Activated CD8-positive, alpha-beta memory T cell treated with anti-CD3 and anti-CD28 coated beads, Interleukin-2, amount 50 U/mL, for 1 hour (primary cell): Measurements from ENCODE around the gene SKP1.

Source experiments
- DNase-seq: peaks from one replicate; pipeline ENCODE4 v3.0.0-alpha.2; 2020; ENCODE audit errors: extremely low read depth

Gene SKP1

DNA sequence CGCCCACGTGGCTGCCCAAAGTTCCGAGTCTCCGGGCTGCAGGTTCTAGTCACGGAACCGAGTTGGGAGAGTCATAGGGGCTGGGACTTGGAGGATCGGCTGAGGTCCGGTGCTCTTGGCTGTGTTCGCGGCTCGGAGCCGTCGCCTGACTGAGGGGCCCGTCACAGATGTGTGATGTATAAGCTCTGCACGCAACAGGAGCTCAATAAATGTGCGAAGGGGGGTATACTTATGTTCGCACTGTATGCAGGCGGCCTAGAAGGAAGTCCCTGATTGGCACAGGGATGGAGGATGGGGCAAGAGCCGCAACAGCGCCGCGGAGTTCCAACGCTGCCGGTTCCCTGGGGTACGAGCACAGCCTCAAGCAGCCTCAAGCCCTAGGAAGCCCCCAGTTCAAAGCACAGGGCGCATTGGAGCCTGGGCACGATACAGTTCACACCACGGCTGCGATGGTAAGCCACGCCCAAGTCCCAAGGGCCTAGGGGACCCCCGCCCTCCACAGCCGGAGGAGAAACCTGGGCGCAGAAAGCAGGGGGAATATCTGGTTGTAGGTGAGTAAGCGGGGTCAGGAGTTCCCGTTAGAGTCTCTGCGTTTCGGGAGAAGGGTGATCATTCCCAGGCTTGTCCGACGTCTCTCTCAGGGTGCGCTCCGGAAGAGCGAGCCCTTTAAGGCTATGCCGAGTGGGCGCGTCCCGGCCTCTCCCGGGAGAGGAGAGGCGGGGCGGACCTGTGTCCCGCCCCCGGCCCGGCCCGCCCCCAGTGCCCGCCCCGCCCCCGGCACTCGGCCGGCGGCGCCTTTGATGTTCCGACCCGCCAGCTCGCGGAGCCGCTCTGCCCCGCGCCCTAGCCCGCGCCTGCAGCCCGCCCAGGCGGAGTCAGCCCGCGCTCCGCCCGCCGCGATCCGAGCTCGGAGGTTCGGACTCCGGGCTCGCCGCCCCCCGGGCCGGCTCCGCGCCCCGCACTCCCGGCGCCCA, 62.6 kb downstream of the SKP1 start, which contains the start of gene TCF7:
TSS of gene TCF7 (plus strand) at position 780 of the 974 bp plus-strand sequence. CDS start 226 bp downstream, outside the sequence.
- DNase-seq: no peak

DNA sequence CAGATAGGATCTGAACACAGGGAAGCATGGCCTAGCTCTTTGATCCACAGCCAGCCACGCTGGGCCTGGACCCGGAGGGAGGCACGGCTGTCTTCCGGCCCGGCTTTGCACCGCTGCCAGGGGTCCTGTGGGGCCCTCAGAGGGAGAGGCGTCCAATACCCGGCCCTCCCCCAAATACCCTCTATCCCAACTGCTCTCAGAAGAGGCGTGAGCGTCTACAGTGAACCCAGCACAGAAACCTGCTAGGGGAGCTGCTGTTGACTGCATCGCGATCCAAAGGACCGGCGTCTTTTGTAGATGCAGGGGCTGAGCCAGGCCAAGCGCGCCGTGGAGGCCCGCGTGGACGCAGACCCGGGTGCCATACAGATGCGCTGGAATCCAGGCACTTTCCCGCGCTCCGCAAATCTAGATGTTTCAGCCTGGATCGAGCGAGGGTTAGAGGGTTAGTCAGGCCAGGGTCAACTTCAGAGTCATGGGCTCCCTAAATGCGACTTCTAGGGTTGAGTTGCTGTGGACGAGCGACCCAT, 63.3 kb downstream of the SKP1 start:
- DNase-seq: no peak

DNA sequence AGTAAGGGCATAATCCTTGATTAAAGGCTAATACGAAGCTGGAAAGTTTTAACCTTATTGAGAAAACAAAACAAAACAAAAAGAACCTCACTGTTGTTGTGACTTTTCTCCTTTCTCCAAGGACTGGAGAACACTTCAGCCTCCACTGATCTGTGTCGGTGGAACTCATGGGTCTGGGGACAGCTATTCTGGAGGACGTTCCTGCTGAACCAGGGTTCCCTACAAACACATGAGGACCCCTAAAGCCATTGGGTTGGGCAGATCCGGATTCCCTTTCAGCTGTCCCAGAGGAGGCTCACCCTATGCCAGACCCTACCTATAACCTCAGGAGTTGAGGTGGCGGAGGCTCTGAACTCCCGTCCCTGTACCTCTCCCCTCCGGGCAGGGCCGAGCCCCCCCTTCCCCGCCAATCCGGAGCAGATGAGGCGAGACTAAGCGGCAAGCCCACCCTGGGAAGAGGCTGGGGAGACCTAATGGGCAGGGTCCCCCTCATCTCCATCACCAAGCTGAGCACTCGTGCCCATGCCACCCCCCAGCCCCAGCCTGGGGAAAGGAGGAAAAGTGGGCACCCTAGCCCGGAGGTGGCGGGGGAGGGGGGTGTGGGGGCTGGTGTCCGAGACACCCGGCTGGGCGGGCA, 63.9 kb downstream of the SKP1 start:
- DNase-seq: no peak

DNA sequence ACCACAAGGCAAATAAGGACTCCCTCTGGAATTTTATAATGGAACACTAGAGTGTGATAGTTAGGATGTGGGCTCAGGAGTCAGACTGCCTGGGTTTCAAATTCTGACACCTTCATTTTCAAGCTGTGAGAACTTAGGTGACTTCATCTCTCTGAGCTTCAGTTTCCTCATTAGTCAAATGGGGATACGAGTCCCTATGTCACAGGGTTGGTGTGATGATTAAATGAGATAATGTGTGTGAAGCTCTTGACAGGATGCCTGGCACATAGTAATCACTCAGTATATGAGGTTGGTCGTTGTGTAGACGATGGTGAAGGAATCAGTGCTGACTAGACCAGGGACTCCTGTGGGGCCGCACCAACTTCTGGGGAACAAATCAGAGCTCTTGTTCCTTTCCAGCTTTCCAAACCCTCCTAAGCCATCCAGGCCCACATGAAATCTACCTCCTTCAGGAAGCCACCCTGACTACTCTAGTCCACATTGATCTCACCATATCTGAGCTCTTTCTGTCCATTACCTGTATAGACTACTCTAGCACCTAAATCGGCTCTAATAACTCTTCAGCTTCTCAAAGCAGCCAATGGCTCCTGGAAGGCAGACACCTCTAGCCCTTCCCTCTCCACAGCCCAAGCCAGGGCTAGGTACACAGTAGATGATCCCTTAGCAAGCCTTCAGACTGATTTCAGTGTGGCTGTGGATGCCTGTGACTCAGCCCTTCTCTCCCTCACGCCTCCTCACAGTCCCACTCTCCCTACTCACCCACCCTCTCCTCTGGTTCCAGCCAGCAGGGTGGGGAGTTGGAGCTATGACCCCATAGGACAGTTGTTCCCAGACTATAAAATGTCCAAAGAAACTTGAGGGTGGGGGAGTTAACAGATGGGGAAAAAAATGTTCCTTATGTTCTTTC, 64.8 kb downstream of the SKP1 start:
- no peak for DNase-seq

DNA sequence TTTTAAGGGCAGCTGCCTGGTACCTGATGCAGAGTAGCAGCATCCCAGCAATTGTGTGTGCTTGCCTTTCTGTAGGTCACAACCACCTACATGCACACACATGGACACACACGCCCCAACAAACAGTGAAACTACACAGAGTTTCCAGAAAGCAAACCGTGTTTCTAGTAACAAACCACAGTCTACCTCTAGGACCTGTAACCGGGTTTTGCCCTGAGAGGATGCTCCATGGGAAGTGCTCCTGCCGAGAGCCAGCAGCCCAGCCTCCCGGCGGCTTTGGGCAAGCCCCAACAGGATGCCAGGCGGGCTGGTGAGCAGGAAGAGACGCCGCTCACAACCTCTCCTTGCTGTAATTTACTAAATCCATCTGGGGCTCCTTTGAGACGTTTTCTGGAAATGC, 66.4 kb downstream of the SKP1 start:
- no peak for DNase-seq

DNA sequence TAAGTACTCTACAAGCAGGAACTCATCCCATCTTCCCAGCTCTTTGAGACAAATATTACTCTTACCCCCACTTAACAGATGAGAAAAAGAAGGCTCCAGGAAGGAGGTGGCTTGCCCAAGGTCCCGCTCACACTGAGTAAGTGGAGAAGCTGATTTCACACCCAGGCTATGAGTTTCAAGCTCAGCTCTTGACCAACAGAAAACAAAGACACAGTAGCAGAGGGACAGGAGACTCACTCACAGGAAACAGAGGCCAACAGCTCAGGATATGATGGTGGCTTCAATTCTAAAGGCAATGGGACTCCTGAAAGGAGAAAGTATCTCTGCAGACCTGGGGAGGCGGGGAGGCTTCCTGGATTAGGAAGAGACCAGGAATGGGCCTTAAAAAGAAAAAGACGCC, 69.0 kb downstream of the SKP1 start:
- no peak for DNase-seq

DNA sequence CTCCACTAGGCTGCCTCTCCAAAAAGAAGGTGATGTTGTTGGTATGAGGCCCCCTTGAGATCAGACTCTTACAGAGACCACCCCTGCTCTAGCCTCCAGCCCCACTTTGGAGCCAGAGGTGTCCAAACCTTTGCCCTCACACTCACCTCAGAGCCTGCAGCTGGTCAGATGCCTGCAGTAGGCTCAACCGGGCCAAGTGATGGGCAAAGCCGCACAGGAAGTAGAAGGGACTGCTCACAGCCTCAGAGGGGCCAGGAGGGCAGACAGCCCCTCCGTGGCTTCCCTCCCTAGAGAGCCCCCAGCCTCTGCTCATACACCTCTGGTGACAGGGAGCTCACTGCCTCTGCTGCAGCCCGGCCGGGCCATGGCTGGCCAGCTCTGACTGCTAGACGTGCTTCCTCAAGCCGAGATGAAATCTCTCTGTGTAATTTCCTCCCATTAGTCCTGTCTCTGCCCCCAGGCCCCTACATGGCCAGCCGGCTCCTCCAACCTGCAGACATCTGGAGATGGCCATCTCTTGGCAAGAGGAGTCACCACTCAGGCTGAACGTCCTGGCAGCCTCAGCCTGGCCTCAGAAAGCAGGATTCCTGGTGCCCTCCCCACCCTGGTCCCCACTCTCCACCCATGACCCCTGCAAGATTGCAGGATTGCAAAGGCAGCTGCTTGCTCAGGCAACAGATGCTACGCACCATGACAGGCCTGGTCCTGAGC, 69.6 kb downstream of the SKP1 start:
- DNase-seq: no peak

DNA sequence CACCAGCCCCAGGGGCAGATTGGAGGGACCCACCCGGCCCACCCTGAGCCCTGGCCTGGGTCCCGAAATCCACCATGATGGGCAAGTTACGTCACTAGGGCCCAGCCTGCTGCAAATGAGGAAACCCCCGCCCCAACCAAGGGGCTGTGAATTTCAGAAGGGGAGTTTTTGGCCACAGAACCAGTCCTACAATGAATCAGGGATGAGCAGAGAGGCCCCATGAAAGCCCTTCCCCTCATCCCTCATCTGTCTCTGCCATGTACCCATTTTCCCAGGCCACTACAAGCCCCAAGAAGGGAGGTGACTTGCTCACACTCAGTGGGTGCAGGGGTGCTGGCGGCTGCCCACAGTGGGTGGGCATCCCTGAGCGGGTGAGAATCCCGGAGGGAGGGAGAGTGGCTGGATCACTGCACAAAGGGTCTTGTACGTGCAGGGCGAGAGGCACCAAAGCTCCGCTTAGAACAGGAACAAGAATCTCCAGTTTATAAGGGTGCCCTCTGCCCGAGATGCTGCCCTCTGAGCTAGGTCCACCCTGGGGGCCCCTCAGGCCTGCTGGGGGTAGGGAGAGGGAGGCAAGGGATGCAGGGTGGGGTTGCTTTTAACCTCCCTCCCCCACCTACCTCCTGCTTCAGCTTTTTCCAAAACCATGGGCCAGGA, 72.6 kb downstream of the SKP1 start:
- no peak for DNase-seq

DNA sequence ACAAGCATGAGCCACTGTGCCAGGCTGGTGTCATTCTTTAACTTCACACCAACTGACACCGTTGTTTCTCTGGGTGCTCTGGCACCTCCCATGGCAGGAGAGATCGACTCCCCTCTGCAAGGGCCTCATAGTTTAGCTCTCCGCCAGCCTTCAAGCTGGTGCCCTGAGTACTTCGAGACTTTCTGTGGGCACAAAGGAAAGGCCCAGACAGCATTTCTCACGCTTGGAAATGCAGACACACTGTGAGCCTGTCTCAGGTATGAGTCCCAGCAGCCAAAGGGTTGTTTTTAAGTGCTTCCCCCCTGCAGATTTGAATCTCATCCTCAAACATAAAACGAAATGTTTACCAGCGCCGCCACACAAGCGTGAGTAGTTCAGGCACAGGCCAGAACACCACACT, 73.4 kb downstream of the SKP1 start:
- no peak for DNase-seq

DNA sequence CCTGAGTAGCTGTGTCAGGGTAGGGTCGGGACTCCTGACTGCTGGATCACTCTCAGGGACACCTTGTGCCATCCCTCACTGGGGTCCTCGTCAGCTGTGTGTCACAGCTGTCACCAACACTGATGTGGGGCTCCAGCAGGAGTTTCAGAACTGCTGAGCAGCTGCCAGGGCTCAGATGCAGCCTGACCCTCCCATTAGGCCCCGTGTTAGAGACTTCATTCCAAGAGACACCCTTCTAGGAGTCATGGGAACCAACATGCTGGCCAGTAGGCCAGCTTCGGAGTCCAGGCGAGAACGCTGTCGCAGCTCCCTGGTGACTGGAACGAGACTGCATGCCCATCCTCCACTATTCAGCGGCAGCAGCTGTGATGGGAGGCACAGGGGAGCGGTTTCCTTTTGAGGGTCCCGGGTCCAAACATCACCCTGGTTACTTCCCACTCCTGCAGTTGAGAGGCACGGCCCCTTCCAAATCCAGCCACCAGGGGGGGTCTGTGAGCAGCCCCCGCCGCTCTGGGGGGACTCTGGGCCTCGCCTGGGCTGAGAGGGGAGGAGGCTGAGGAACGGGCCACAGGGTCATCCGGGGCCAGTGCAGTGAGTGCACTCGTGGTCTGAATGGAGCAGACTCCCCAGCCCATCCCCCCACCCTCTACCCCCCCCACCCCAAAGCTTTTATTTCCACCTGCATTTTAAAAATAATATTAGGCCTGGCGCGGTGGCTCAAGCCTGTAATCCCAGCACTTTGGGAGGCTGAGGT, 74.9 kb downstream of the SKP1 start:
- DNase-seq: no peak

DNA sequence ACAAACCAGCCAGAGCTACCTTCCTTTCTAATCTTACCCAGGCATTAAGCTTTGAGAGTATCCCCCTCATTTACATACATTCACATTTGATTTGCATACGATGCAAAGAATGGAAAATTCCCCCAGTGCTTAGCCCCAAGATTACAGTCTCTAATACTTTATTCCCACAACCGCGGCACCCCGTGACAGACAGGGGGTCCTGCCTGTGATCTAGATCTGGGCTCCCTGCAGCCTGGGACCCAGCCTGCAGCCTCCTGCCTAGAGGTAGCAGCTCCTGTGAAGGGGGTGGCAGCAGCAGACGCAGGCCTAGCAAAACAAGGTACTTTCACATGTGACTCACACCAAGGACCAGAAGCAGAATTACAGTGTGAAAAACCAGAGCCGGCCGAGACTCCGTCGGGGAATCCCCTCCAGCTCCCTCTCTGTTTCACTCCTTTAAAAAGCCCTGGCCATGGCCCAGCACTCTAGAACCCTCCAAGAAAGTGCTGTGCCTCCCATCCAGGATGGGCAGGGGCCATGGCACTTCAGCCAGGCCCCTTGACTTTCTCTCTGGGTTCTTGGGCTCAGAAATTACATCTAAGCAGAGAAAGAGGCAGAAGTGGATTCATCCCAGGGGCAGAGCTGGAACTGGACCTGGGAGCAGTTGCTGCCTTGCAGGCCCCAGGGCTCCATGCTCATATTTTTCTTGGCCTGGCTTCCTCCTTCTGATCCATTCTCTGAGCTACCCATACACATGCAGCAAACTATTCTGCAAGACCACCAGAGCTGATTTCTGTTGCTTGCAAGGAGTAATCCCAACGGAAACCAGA, 76.3 kb downstream of the SKP1 start:
- peak; percentile 75 for DNase-seq

DNA sequence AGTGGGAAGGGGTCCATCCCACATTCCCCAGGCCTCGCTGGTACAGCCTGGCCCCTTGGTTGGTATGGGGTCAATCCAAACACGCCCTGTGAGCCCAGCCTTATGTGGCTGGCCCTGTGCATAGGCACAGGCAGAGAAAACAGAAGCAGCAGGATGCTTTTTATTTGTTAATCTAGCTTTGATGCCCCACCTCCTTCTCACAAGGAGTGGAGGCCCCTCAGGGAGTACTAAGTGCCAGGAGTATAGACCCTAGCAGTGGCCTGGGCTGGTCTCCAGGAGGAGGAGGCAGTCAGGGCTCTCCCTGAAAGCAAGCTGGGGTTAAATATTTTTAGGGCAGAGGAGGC, 76.8 kb downstream of the SKP1 start:
- DNase-seq: no peak

DNA sequence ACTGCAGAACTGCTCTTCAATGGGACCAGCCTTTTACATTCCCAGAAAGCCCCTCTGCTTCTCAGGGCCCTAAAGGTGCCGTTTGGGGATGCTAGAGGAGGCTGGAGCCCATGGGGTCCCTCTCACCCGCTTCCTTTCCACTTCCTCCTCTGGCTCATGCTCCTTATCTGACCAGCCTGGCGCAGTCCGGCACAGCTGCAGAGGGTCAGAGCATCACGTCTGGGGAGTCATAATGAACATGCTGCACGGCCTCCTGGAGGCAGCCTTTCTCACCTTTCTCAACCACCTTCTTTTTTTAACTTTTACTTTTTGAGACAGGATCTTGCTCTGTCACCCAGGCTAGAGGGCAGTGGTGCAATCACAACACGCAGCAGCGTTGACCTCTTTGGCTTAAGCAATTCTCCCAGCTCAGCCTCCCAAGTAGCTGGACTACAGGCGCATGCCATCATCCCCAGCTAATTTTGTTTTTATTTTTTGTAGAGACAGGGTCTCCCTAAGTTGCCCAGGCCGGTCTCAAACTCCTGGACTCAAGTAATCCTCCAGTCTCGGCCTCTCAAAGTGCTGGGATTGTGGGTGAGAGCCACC, 77.4 kb downstream of the SKP1 start:
- no peak for DNase-seq
